GM12875 (cell line): ENCODE data around the gene NAPSA.

Source experiments
- H3K4me3 ChIP-seq: one replicate; pipeline ENCODE4 v1.5.1; 2011; ENCODE audit warnings: low read depth, low read length, control low read depth
- TF ChIP-seq, protein P1 (sequence below): IDR thresholded peaks from 2 replicates; pipeline ENCODE4 v1.5.1; 2011; ENCODE audit warnings: low read depth, mild to moderate bottlenecking, control low read depth, inconsistent platforms, low read length, moderate library complexity, borderline replicate concordance; ENCODE audit not compliant: insufficient read depth

NAPSA gene

GRCh38 chr19:50318438-50318837 is 47.0 kb downstream of the NAPSA start:
- TF ChIP-seq, protein P1, sequence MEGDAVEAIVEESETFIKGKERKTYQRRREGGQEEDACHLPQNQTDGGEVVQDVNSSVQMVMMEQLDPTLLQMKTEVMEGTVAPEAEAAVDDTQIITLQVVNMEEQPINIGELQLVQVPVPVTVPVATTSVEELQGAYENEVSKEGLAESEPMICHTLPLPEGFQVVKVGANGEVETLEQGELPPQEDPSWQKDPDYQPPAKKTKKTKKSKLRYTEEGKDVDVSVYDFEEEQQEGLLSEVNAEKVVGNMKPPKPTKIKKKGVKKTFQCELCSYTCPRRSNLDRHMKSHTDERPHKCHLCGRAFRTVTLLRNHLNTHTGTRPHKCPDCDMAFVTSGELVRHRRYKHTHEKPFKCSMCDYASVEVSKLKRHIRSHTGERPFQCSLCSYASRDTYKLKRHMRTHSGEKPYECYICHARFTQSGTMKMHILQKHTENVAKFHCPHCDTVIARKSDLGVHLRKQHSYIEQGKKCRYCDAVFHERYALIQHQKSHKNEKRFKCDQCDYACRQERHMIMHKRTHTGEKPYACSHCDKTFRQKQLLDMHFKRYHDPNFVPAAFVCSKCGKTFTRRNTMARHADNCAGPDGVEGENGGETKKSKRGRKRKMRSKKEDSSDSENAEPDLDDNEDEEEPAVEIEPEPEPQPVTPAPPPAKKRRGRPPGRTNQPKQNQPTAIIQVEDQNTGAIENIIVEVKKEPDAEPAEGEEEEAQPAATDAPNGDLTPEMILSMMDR: no peak
- no peak overlapping the region for H3K4me3 ChIP-seq

- TF ChIP-seq, protein P1: no peak
- H3K4me3 ChIP-seq: no peak overlapping the region
These were observed 48.3 kb downstream of the NAPSA start for GRCh38 chr19:50317115-50317514.

GRCh38 chr19:50315773-50316448 is 49.5 kb downstream of the NAPSA start:
- TF ChIP-seq, protein P1: no peak
- peak overlapping the region; percentile 5 for H3K4me3 ChIP-seq

DNA sequence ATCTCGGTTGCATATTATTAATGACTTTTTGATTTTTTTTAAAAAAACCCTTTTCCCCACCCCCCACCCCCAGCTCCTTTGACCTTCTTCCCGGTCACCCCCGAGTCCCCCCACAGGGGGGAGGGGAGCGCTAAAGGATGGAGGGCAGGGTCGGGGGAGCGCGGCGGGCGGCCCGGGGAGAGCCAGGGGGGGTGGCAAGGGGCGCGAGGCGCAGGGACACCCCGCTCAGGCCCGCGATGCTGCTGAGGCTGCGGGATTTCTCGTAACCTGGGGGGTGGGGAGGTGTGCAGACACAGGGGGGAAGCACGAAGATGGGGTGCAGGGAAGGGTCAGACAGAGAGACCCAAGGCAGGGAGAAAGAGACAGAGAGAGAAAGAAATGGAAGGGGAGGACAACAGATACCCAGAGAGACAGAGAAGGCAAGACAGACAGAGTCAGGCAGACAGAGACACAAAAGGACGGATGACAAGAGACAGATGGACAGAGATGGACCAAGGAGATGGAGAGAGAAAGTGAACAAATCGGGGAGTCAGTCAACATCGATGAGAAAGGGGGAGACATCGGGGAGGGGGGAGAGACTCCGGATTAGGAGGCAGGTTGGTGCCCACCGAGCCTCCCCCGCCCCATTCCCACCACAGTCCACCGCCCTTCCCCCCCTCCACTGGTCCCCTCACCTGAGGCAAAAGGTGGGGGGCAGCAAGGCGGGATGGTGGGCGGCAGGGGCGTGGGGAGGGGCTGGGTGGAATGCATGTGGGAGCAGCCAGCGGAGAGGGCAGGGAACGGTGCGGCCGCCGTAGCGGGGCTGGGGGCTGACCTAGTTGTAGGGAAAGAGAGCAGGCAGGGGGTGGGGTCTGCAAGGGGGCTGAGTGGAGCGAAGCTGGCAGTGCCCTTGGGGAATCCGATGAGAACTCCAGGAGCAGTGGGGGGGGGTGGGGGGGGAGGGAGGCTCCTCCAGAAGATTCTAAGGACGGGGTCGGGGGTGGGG is 50.4 kb downstream of the NAPSA start:
- TF ChIP-seq, protein P1: no peak
- H3K4me3 ChIP-seq: no peak overlapping the region

DNA sequence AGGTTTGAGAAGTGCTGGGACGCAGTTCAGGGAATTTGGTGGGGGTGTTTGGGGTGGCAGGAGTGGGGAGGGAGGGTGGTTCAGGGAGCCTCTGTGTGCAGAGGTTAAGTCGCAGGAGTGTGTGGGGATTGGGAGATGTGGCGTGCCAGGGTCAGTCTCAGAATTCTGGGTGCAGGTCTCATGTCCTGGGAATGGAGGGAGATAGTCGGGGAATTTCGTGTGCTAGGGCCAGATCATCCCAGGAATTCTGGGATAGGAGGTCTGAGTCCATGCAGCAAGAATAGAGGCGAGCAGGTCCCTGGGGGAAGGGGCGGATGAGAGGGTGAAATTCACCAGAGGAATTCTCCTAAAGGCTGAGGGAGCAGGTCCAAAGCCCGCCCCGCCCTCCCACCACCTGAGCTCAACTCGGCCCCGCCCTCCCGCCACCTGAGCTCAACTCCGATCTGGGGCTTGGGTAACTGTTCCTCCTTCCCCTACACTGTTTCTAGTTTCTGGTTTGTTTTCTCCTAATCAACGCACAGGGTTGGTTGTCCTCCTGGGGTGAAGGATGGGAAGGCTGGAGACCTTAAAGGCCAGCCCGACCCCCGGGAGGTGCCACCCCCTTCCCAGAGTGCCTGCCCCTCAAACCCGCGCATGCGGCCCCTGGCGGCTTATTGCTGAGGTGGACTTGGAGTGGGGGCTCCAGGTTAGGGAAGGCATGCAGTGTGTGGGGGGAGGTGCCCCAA is 51.5 kb downstream of the NAPSA start:
- TF ChIP-seq, protein P1: no peak
- H3K4me3 ChIP-seq: no peak overlapping the region

GRCh38 chr19:50312967-50313811 is 52.2 kb downstream of the NAPSA start:
- no peak overlapping the region for H3K4me3 ChIP-seq

More at GRCh38 chr19:50312967-50313811, 52.2 kb downstream of the NAPSA start:
- TF ChIP-seq, protein P1: no peak
